Activated naive CD4-positive, alpha-beta T cell (primary cell): ENCODE results near the gene CRYBA2.

ENCODE experiments used
- DNase-seq, 4 experiments: peaks; one replicate each; lab custom pipeline; 2025; lab: John Stamatoyannopoulos, UW

CRYBA2 gene

GRCh38 chr2:218956039-218956438 lies 37.2 kb downstream of the CRYBA2 start:
- DNase-seq = no peak

DNA sequence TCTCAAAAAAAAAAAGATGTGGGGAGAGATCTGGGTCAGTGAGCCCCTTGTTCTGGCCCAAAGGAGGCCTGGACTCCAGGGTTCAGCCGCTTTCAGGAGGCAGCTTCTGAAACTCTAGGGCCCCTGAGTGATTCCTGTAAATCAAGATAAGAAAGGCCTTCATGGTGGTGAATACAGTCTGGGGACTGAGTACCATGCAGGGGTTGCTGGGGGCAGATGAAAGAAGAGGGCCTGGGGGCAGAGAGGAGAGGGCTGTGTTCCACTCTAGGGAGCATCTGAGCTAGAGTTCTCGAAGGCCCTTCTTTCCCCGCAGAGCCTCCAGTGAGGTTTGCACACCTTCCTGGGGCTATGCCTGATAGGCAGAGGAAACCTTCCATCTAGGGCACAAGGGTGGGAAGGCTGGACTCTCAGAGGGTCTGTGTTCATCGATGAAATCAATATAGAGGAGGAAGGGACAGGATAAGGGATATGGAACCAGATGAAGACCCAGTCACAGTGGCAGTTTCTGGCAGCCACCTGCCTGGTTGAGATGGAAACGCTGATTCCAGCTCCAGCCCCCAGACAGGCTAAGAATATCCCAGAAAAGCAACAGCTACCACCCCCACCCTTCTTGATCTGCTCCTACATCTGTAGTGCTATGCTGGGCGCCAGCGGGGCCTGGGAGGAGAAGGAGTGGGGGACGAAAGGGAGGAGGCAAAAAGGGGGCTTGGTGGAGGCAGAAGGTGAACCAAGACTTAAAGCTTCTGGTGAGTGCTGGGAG lies 38.5 kb downstream of the CRYBA2 start:
- DNase-seq = no peak

DNA sequence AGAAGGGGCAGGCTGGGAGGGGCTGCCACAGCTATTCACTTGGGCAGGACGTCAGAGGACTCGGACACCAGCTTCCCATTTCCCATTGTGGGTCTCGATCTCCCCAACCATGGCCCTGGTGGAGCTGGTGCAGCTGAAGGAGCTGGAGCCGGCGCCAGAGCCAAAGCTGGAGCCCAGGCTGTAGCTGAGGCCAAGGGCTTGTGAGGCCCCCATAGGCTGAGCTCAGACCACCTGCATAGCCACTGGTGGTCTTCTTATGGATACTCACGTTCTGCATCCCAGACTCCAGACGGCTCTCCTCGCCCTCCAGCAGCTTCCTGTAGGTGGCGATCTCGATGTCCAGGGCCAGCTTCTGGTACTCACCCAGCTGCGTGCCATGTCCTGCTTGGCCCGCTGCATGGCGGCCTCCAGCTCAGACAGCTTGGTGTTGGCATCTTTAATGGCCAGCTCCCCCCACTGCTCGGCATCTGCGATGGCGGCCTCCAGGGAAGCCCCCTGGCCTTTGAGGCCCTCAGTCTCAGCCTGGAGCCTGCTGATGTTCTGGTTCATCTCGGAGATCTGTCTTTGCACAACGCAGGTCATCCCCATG lies 39.8 kb downstream of the CRYBA2 start:
- DNase-seq = no peak

DNA sequence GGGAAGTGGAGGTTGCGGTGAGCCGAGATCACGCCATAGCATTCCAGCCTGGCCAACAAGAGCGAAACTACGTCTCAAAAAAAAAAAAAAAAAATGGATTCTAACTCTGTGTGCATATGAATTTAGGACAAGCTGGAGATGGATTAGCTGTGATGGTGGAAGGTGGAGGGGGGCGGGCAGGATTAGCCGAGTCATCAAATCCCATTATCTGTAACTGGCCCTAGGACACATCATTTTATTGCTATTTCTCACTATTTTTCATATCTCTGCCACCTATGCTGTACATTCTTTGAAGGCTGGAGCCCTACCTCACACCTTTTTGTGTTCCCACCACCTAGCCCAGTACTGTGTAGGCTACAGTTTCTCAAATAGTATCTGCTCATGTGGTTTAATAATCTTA lies 41.1 kb downstream of the CRYBA2 start:
- no peak for DNase-seq

- DNase-seq = no peak
These were observed 46.6 kb downstream of the CRYBA2 start for GRCh38 chr2:218946621-218947020.

- DNase-seq = no peak
These were observed 48.3 kb downstream of the CRYBA2 start for GRCh38 chr2:218944759-218945404.
